Endothelial cell (in vitro differentiated cells): ENCODE results near the gene RBM18. TPM values are rescaled to one million over a fixed set of nuclear protein-coding genes. Genes with fewer than 3 reads are reported as not detected.
A peak's percentile ranks its signal among the peaks of the same experiment; 100 is the strongest.

Source experiments
- DNase-seq: peaks from one replicate; pipeline ENCODE4 v3.0.0; 2021; ENCODE audit warnings: low spot score
- H3K27ac Mint-ChIP-seq: one replicate; pipeline ENCODE4 v1.8.0; 2021; ENCODE audit warnings: mixed read lengths, inconsistent platforms; ENCODE audit not compliant: unreplicated experiment
- H3K27me3 Mint-ChIP-seq: one replicate; pipeline ENCODE4 v1.8.0; 2021; ENCODE audit warnings: mild to moderate bottlenecking, moderate library complexity, mixed read lengths, inconsistent platforms; ENCODE audit not compliant: unreplicated experiment
- H3K36me3 Mint-ChIP-seq: one replicate; pipeline ENCODE4 v1.8.0; 2021; ENCODE audit warnings: mild to moderate bottlenecking, low read depth, mixed read lengths, inconsistent platforms; ENCODE audit not compliant: unreplicated experiment
- H3K4me1 Mint-ChIP-seq: one replicate; pipeline ENCODE4 v1.8.0; 2021; ENCODE audit warnings: mild to moderate bottlenecking, mixed read lengths, inconsistent platforms; ENCODE audit not compliant: unreplicated experiment
- H3K4me3 Mint-ChIP-seq: one replicate; pipeline ENCODE4 v1.8.0; 2021; ENCODE audit warnings: mild to moderate bottlenecking, mixed read lengths, inconsistent platforms; ENCODE audit not compliant: unreplicated experiment
- H3K9me3 Mint-ChIP-seq: one replicate; pipeline ENCODE4 v1.8.0; 2021; ENCODE audit warnings: mixed read lengths, inconsistent platforms; ENCODE audit not compliant: unreplicated experiment
- CTCF ChIP-seq: fragments of 200-600 bp; sonication (generic); IDR thresholded peaks from one replicate; pipeline ENCODE4 v1.5.0; 2021; ENCODE audit warnings: antibody characterized with exemption; ENCODE audit not compliant: unreplicated experiment
- total RNA-seq: library from RNA; stranded (reverse); fragmentation: NEBNext Ultra II Directional; extraction: Animal tissue kit (Norgen Biotek cat#: 25700); gene quantifications from one replicate; pipeline ENCODE4 v1.2.1, GENCODE V29; 2021; ENCODE audit not compliant: unreplicated experiment

RBM18 gene
- total RNA-seq, 1 donor from 2014 or later: 22.2 TPM

- Mint-ChIP-seq H3K36me3 (peaks cover 14% of the 10 kb centered on the region), H3K9me3 (peaks cover 4% of the 10 kb centered on the region), H3K27me3 (peaks cover 23% of the 10 kb centered on the region), H3K4me1 (peaks cover 29% of the 10 kb centered on the region), H3K4me3 (peak within 1 kb of the TSS; percentile 42), H3K27ac (no peak within 1 kb of the TSS)
- peak; percentile 46 for DNase-seq
- TF ChIP-seq CTCF: no peak
Observed at GRCh38 chr9:122228568-122229484, 35.8 kb downstream of the RBM18 start, which contains the start of gene LHX6. LHX6 (minus strand) TSS chr9:122228957; CDS start chr9:122228740, 217 bp downstream.

GRCh38 chr9:122228191-122228567 lies 36.5 kb downstream of the RBM18 start:
- TF ChIP-seq CTCF: no peak
- Mint-ChIP-seq H3K9me3 (peaks cover 4% of the 10 kb centered on the region), H3K4me3 (peak overlapping the region; percentile 42), H3K36me3 (peaks cover 14% of the 10 kb centered on the region), H3K27me3 (peaks cover 24% of the 10 kb centered on the region), H3K27ac (no peak overlapping the region), H3K4me1 (peaks cover 24% of the 10 kb centered on the region)
- no peak for DNase-seq

GRCh38 chr9:122227575-122227900 lies 37.1 kb downstream of the RBM18 start:
- Mint-ChIP-seq H3K4me3 (peak overlapping the region; percentile 91), H3K27ac (peak overlapping the region; percentile 72), H3K27me3 (peaks cover 25% of the 10 kb centered on the region), H3K9me3 (peaks cover 4% of the 10 kb centered on the region), H3K36me3 (peaks cover 14% of the 10 kb centered on the region), H3K4me1 (peaks cover 29% of the 10 kb centered on the region)
- no peak for DNase-seq
- TF ChIP-seq CTCF: no peak

GRCh38 chr9:122226758-122227574 lies 37.7 kb downstream of the RBM18 start:
- Mint-ChIP-seq H3K4me1 (peaks cover 34% of the 10 kb centered on the region), H3K27me3 (peaks cover 29% of the 10 kb centered on the region), H3K4me3 (peak overlapping the region; percentile 91), H3K27ac (peak overlapping the region; percentile 39), H3K36me3 (peaks cover 14% of the 10 kb centered on the region), H3K9me3 (peaks cover 4% of the 10 kb centered on the region)
- no peak for TF ChIP-seq CTCF
- DNase-seq: no peak
